ENCODE measurements around the gene COA5.

COA5 gene
- 12.0 reads per million, percentile 35 among the genes with 10 or more reads in this experiment for total RNA-seq

- peak; percentile 86 for DNase-seq
Observed at GRCh38 chr2:98608116-98608961, at the start of gene COA5, which contains the start of gene UNC50. COA5 (minus strand) TSS chr2:98608512; CDS start chr2:98608405, 107 bp downstream. UNC50 (plus strand) TSS chr2:98608589; CDS start chr2:98609760, 1,171 bp downstream.

GRCh38 chr2:98656800-98657199 is 48.5 kb upstream of the COA5 start:
- DNase-seq, result peak; percentile 25

- peak; percentile 42 for DNase-seq
Observed at GRCh38 chr2:98654699-98655495, 46.6 kb upstream of the COA5 start.

- no peak for DNase-seq
Observed at GRCh38 chr2:98650998-98651397, 42.7 kb upstream of the COA5 start.

- no peak for DNase-seq
Observed at GRCh38 chr2:98649992-98650375, 41.7 kb upstream of the COA5 start.

GRCh38 chr2:98649135-98649991 is 41.1 kb upstream of the COA5 start:
- DNase-seq, result peak; percentile 76

GRCh38 chr2:98648451-98648850 is 40.1 kb upstream of the COA5 start:
- DNase-seq, result no peak

- no peak for DNase-seq
Observed at GRCh38 chr2:98647636-98648035, 39.3 kb upstream of the COA5 start.

GRCh38 chr2:98643496-98644100 is 35.3 kb upstream of the COA5 start:
- DNase-seq, result no peak

- DNase-seq, result peak; percentile 47
Observed at GRCh38 chr2:98637401-98638147, 29.3 kb upstream of the COA5 start.

- peak; percentile 28 for DNase-seq
Observed at GRCh38 chr2:98634406-98635092, 26.2 kb upstream of the COA5 start.

GRCh38 chr2:98632351-98632750 is 24.0 kb upstream of the COA5 start:
- DNase-seq, result no peak

GRCh38 chr2:98623657-98624056 is 15.3 kb upstream of the COA5 start:
- no peak for DNase-seq

GRCh38 chr2:98617149-98617548 is 8.8 kb upstream of the COA5 start:
- no peak for DNase-seq

- no peak for DNase-seq
Observed at GRCh38 chr2:98615481-98615880, 7.2 kb upstream of the COA5 start.

- DNase-seq, result no peak
Observed at GRCh38 chr2:98614024-98614739, 5.9 kb upstream of the COA5 start.

GRCh38 chr2:98608962-98609604 is 771 bp upstream of the COA5 start:
- no peak for DNase-seq

GRCh38 chr2:98607741-98608115 is 584 bp downstream of the COA5 start:
- no peak for DNase-seq

GRCh38 chr2:98607104-98607503 is 1.2 kb downstream of the COA5 start:
- no peak for DNase-seq

- DNase-seq, result no peak
Observed at GRCh38 chr2:98606431-98606830, 1.9 kb downstream of the COA5 start.
